ENCODE results near the gene TMEM39B. TPM values are rescaled to one million over a fixed set of nuclear protein-coding genes. Genes with fewer than 3 reads are reported as not detected.

TMEM39B gene
- total RNA-seq, 1 donor from 2014 or later: 23.7 TPM

GRCh38 chr1:32099426-32099825 lies 26.7 kb downstream of the TMEM39B start:
- H3K36me3 Mint-ChIP-seq (ENCODE audit: insufficient read depth): peaks cover 13% of the 10 kb centered on the region
- H3K4me3 Mint-ChIP-seq (ENCODE audit: low read depth): no peak overlapping the region
- TF ChIP-seq CTCF (IDR thresholded peaks at IDR 0.05; ENCODE audit: unreplicated experiment): no peak
- no peak overlapping the region for H3K27ac Mint-ChIP-seq
- H3K9me3 Mint-ChIP-seq (ENCODE audit: low read depth): no peaks in the 10 kb centered on the region
- no peaks in the 10 kb centered on the region for H3K27me3 Mint-ChIP-seq
- no peak for DNase-seq (ENCODE audit: low spot score, unreplicated experiment)
- H3K4me1 Mint-ChIP-seq (ENCODE audit: low read depth): peaks cover 4% of the 10 kb centered on the region

GRCh38 chr1:32100359-32100758 lies 27.6 kb downstream of the TMEM39B start:
- no peak overlapping the region for H3K4me3 Mint-ChIP-seq (ENCODE audit: low read depth)
- H3K27ac Mint-ChIP-seq: no peak overlapping the region
- H3K9me3 Mint-ChIP-seq (ENCODE audit: low read depth): no peaks in the 10 kb centered on the region
- peaks cover 9% of the 10 kb centered on the region for H3K36me3 Mint-ChIP-seq (ENCODE audit: insufficient read depth)
- no peaks in the 10 kb centered on the region for H3K27me3 Mint-ChIP-seq
- DNase-seq (ENCODE audit: low spot score, unreplicated experiment): no peak
- peaks cover 4% of the 10 kb centered on the region for H3K4me1 Mint-ChIP-seq (ENCODE audit: low read depth)
- TF ChIP-seq CTCF (IDR thresholded peaks at IDR 0.05; ENCODE audit: unreplicated experiment): no peak

GRCh38 chr1:32100807-32101708 lies 28.3 kb downstream of the TMEM39B start:
- no peak for TF ChIP-seq CTCF (IDR thresholded peaks at IDR 0.05; ENCODE audit: unreplicated experiment)
- H3K9me3 Mint-ChIP-seq (ENCODE audit: low read depth): no peaks in the 10 kb centered on the region
- no peaks in the 10 kb centered on the region for H3K27me3 Mint-ChIP-seq
- no peak for DNase-seq (ENCODE audit: low spot score, unreplicated experiment)
- H3K4me3 Mint-ChIP-seq (ENCODE audit: low read depth): no peak overlapping the region
- peaks cover 4% of the 10 kb centered on the region for H3K4me1 Mint-ChIP-seq (ENCODE audit: low read depth)
- H3K36me3 Mint-ChIP-seq (ENCODE audit: insufficient read depth): peaks cover 9% of the 10 kb centered on the region
- H3K27ac Mint-ChIP-seq: no peak overlapping the region

GRCh38 chr1:32104127-32104526 lies 31.4 kb downstream of the TMEM39B start:
- Mint-ChIP-seq H3K9me3 (ENCODE audit: low read depth) (no peaks in the 10 kb centered on the region), H3K27me3 (no peaks in the 10 kb centered on the region), H3K4me1 (ENCODE audit: low read depth) (peaks cover 11% of the 10 kb centered on the region), H3K36me3 (ENCODE audit: insufficient read depth) (peaks cover 3% of the 10 kb centered on the region), H3K27ac (peak overlapping the region; percentile 13), H3K4me3 (ENCODE audit: low read depth) (no peak overlapping the region)
- DNase-seq (ENCODE audit: low spot score, unreplicated experiment): no peak
- TF ChIP-seq CTCF (IDR thresholded peaks at IDR 0.05; ENCODE audit: unreplicated experiment): no peak

GRCh38 chr1:32105338-32105737 lies 32.6 kb downstream of the TMEM39B start:
- H3K4me3 Mint-ChIP-seq (ENCODE audit: low read depth): no peak overlapping the region
- H3K36me3 Mint-ChIP-seq (ENCODE audit: insufficient read depth): peaks cover 3% of the 10 kb centered on the region

More at GRCh38 chr1:32105338-32105737, 32.6 kb downstream of the TMEM39B start:
- no peak for TF ChIP-seq CTCF (IDR thresholded peaks at IDR 0.05; ENCODE audit: unreplicated experiment)
- Mint-ChIP-seq H3K27me3 (no peaks in the 10 kb centered on the region), H3K4me1 (ENCODE audit: low read depth) (peaks cover 17% of the 10 kb centered on the region), H3K27ac (no peak overlapping the region), H3K9me3 (ENCODE audit: low read depth) (no peaks in the 10 kb centered on the region)
- DNase-seq (ENCODE audit: low spot score, unreplicated experiment): no peak

Data from progenitor cell of endocrine pancreas (in vitro differentiated cells).